HK-2 (cell line): Measurements from ENCODE around the gene TAF15.

Experiments
- DNase-seq: peaks from one replicate; pipeline ENCODE4 v3.0.0-alpha.2; 2018; ENCODE audit not compliant: unreplicated experiment

The TAF15 gene

DNA sequence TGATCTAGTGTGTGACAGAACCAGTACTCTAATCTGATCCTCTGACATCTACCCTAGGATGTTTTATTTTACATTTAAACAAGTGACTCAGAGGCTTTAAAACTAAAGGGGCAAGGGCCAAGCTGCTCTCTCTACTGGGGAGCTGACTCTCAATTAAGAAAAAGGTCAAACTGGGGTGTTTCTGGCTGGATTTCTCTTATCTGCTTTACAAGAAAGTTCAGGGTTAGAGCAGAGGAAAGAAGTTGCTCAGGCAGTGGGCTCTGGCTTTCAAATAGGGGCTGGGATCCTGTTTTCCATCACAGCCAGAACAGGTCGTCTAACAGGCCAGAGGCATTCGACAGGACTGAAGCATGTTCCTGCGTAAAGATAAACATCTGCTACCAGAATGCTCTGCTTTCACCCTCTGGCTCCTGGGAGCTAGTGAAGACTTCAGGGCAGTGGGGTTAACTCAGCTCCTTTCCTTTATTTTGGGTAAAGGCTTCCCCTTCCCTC is 22.3 kb upstream of the TAF15 start:
- no peak for DNase-seq

DNA sequence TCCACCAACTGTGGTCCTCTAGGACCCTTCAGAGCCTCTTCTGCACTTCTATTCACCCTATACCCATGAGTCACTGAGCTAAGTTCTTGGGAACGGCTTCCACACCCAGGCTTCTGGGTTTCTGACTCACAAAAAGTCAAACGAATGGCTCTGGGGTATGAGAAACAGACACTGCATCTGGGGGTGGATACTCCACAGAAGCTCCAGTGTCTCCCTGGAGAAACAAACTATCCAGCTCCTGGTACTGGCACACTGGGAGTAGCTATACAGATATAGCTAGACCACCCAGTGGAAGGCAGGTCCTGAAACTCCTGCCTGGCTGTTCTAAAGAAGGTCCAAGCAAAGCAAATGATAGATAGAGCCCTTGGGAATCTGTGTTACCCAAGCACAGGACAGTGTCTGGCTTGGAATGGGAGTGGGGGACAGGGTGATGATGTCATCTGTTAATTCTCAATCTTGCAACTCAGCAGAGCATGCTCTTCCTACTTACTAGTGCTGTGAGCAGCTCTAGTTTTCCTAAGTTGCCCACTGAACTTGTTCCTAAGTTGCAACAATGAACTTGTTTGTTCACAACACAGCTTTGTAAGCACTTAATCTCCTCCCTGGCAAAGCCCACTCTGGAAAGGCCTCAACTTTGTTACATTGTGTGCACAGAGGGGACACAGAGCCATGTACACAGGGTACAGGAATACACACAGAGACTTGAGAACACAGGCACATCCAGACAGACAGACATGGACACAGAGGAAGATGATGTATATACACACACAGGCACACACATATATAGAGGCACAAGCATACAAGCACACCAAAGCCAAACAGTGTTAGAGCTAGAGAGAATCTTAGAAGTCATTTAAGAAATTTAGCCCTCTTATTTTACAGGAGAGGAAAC is 20.6 kb upstream of the TAF15 start:
- DNase-seq: peak; percentile 59

DNA sequence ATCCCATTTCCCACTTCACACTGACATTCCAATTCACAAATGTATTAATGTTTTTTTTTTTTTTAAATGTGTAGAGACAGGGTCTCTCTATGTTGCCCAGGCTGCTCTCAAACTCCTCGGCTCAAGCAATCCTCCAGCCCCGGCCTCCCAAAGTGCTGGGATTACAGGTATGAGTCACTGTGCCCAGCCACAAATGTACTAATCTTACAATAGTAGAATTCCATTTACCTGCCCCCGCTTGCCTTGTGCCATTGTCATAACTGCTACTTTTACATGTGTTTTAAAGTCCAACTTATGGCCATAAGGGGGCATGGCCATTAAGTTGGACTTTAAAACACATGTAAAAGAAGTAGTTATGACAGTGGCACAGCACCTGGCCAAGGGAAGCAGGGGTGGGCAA is 18.4 kb upstream of the TAF15 start:
- no peak for DNase-seq

DNA sequence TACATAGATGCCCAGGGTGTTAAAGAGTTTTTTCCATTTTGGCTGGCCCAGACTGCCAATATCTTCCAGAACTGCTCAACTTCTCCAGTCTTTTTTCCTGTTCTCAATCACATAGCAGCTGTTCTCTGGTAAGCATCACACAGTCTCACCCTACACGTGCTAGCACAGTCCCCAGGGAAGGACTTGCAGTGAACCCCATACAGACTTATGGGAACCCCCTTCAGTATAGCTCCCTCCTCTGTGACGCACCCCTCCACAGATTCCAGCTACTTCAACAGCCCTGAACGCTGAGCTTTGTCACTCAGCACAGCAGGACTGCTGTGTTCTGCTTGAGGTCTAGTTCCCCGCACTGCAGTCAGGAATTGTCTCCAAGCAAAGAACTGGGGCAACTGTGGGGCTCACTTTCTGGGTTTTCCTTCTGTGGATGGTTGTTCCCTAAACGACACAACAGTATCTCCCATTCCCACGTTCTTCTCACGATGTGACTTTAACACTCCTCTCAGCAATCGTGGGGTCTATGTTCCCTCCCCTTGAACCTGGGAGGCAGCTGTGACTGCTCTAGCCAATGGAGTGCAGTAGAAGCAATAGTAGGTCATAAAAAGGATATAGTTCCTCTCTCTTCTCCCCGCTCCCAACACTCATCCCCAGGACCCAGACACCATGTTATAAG is 17.5 kb upstream of the TAF15 start:
- DNase-seq: no peak

DNA sequence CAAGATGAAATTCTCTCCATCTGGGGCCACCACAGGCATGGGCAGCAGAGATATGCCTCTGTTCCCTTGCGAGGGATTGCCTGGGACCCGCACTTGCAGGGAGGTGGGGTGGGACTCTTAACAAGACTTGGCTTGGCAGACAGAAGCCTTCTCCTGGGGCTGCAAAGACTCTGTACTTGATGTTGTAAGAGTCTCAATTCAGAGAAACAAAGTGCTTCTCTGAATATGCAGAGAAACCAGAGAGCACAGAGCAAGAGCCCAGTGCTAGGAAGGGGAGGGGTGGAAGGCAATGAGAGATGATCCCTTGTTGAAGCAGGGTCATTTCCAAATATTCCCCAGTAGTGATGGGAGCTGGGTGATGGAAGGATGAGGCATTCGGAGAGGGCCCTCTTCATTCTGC is 16.0 kb upstream of the TAF15 start:
- DNase-seq: no peak

DNA sequence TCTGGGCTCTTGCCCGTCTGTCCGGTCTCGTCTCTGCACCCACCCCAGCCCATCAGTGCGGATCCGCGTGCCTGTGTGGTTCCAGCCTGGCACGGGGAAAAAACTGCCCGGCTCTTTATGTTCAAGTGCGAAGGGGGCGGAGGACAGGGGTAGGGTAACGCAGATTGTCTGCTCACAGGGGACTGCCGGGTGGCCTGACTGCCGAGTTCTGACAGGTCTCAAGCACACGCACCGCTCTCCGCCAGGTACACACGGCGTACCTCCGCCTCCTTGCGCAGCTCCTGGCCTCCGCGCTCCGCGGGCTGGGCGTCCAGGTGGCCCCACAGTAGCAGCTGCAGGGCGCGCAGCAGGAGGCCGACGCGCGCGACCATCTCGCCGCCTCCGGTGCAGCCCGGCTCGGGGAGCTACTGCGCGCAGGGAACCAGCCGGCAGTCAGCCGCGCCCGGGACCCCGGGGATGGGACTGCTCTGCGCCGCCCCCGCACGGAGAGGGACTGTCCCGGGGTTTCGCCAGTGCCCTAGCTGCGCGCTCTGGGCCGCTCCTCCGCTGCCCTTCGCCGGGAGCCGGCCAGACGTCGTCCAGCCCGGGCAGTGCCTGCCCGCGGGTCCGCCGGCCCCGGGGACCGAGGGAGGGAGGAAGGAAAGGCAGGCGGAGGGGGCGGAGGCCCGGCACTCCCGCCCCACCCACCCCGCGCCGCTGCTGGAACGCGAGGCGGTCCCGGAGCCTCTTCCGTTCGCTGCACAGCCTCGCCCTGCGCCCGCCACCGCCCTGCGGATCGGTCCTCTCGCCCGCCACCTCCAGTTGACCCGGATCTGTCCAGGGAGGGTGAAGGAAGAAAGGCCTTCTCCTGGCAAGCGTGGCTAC is 14.0 kb upstream of the TAF15 start, which contains the start of gene MMP28:
Gene MMP28 (minus strand): TSS at position 635 of the 864 bp plus-strand sequence. CDS start 264 bp downstream, at position 371.
- peak; percentile 41 for DNase-seq

DNA sequence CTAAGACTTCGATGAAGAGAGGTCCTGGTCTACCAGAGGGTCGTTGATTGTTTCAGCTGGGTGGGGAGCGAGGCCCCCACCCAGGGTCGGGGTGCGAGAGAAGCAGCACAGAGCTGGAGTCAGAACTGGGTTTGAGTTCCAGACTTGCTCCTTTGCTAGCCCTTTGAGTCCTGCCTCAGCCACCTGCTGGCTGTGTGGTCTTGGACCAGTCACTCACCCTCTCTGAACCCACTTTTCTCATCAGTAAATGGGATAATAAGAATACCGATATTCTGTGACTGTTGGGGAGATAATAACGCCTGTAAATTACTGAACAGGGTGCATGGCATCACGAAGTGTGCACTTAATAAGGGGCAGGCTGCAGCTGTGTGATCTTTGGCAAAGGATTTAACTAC is 13.4 kb upstream of the TAF15 start:
- no peak for DNase-seq

DNA sequence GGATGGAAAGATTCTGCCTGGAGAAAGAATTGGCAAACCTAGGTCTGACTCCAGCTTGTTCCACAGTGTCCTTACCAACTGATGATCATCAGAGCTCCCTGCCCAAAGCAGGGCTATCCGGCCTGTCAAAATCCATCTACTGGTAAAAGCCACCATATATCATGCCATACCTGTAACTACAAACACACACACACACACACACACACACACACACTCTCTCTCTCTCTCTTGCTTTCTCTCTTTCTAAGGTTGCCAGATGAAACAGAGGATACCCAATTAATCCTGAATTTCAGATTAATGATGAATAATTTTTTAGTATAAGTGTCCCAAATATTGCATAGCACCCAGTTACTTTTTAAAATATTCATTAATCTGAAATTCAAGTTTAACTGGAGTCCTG is 12.3 kb upstream of the TAF15 start:
- DNase-seq: no peak

DNA sequence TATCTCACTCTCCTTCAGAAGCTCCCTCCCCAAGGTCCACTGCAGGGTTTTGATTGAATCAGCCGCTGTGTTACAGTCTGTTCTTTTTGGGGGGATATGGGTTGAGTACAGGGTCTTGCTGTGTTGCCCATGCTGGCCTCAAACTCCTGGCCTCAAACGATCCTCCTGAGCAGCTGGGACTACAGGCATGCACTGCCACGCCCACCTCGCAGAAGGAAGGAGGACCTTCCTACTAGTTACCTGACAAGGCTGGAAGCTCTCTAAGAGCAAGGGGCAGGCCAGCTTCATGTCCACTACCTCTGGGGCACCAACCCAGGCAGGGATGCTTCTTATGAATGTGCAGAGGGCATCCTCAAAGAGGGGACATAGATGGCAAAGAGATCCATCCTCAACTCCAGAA is 11.9 kb upstream of the TAF15 start:
- no peak for DNase-seq

DNA sequence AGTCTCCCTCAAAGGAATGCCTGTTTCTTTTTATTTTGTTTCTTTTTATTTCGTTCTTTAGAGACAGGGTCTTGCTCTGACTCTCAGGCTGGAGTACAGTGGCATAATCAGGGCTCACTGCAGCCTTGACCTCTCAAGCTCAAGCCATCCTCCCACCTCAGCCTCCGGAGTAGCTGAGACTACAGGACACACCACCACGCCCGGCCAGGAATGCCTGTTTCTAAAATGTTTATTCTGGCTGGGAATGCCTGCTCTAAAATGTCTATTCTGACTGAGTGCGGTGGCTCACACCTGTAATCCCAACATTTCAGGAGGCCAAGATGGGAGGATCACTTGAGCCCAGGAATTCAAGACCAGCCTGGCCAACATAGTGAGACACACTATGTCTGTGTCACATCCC is 11.4 kb upstream of the TAF15 start:
- DNase-seq: no peak

DNA sequence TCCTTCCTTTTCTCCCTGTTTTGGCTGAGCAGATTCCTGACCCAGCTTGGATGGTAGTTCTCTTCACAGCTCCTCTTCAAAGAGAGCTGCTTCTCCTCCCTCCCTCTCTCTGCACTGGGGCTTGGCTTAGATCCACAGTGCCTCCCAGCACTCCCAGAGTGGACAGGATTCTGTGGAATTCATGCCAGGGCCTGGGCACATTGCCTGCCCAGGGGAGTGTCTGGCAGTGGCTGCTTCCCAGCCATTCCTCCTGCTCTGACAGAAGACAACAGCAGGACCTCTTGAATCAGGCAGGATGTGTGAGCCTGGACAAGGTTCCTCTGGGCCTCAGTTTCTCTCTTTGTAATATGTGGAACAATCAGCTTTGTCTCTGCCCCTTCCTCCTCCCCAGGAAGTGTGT is 9.3 kb upstream of the TAF15 start:
- no peak for DNase-seq

DNA sequence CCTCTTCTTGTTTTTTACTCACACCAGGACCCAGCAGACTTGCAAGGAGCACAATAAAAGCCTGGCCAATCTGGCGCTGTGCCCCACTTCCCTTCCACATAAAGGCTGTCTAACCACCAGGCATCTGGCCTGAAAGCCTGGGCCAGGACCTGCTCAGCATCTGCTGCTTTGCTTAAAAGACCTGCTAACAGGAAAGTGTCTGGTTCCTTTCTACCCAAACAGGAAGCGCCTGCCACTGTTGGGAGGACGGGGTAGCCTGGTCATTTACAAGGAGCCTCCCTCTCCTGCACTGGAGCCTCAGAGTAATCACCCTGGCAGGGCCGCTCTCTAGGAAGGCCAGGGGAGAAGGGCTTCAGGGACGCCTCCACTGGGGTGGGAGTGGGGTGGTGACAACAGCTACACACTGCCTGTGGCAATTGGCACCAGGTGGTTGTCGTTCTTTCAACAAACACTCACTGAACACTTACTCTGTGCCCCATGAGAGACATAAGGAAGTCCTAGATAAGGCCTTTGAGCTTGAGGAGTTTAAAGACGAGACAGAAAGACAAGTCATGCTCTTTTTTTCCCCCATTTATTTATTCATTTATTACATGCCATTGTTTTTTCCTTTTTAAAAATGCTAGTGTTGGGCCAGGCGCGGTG is 7.6 kb upstream of the TAF15 start:
- DNase-seq: no peak

DNA sequence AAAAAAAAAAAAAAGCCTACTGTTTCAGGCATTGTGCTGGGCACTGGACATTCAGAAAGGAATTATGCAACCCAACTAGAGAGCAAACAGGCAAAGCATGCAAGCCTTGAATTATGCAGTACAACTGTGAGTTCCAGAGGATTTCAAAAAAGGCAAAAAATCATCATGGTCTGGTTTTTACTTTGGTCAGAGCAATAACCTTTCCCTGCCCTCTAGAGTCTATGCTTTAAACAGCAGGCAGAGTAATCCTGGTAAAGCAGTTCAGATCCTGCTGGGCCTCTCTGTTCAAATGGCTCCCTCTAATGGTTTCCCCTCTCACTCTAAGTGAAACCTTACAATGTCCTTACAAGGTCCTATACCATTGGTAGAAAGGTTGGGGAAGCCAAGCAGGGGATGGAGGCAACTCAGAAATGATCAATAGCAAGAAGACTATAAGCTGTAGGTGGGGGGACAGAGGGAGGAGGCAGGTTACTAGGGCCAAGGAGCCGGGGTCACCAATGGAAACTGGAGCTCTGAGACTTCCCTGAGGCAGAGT is 4.6 kb upstream of the TAF15 start:
- DNase-seq: no peak

DNA sequence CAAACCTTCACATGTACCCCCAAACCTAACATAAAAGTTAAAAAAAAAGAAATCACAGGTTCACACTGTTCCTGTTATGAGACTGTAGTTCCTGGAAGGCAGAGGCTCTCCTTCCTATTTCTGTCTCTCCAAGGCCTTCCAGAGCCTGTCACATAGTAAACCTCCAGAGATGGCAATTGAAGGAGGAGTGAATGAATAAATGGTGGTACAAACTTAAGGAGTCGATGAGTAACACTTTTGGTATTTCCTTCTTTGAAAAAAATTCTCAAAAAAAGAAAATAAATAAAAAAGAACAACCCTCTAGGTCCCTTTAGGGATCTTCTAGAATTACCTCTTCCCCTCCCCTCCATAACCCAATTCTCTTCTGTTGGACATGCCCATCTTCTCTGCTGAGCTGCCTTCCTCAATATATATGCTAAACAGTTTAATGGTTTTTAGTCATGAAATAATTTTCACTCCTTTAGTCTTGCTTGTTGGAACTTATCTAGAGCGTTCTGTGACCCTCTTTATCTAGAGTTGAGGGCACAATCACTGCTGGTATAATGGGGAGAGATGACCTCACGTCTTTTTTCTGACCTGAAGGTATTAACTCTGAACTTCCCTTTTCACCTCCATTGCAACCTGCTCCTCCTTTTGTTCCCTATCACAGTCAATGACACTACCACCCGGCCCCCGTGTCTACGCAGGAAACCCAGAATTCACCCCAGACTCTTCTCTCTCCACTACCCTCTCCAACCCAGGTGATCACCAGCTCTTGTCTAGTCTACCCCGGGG is 1.7 kb upstream of the TAF15 start:
- DNase-seq: no peak

DNA sequence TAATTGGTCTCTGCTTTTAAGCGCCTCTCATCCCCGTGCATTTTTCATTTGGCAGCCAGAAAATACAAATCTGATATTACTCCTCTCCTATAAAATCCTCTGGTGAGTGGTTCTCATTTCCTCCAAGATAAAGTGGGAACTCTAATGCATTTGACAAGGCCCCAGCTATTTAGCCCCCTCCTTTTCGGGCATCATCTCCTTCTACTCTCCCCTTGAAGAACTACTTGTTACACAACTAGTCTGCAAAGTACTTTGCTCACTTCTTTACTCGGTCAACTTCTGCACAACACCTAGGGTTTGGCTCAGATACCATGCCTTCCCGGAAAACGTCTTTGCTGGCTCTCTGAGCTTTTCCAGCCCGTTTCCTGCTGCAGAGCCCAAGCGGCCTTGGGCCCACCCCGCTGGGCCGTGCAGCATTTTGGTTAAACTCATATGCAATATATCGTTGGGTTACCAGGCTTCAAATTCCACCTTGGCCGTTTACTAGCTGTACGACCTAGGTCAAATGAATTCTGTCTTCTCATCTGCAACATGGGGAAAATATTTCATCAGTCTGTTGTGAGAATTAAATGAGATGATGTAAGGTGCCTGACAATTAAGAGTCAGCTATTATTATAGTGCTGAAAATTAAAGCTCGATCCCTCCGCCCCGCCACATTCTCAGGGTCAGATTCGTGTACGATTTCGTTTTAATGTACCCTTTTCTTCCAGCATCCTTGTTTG is 883 bp upstream of the TAF15 start:
- no peak for DNase-seq

DNA sequence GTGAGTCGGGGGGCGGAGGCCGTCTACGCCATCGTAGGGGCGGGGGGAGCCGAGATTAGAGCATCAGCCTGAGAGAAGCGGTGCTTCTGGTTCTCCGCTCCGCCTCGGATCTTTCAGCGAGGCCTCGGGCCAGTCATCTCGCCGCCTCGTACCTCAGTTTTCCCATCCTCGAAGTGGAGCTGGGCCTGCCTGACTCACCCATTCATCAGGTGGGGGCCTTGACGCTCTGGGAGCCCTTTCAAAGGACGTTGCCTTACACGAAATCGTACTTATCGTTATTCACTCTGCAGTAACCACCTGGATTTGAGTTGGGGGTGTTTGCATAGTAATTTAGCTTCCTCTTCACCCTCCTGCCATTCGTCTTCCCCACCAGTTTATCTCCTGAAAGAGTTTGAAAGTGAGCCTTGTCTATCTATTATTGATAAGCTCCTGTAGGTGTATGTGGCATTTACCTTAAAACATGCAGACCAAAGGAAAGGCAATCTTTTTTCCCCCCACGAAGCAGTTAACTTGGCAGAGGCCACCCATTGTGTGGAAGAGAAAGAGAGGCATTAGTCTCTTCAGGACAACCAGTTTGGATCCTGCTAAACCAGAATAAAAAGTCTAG is 674 bp downstream of the TAF15 start:
- no peak for DNase-seq

DNA sequence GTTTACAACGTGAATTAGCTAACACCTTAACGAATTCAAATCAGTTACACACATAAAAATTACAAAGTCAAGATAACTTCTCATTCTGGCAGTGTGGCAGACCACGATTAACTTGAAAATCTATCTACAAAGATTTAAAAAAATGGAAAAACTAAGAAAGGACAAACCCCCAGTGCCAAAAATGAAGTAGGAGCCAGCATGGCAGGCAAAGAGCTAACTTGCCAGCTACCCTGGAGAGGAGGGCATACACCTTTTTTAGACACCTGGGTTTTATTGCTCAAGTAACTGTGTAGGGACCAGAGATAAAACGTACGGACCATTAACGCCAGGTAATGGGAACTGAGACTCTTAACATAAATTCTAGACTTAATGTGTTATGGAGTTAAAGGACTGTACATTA is 2.5 kb downstream of the TAF15 start:
- DNase-seq: no peak

DNA sequence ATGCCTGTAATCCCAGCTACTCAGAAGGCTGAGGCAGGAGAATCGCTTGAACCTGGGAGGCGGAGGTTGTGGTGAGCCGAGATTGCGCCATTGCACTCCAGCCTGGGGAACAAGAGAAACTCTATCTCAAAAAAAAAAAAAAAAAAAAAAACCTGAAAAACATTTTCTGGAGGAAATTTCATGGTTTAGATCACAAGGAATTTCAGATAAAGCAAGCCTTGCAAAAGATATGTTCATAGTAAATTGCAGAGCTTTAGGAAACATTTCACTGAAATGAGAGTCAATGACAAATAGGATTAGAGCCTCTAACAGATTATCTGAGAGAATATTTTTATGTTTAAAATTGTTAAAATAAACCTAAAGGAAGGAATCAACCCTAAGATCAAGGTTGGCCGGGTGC is 3.2 kb downstream of the TAF15 start:
- no peak for DNase-seq

DNA sequence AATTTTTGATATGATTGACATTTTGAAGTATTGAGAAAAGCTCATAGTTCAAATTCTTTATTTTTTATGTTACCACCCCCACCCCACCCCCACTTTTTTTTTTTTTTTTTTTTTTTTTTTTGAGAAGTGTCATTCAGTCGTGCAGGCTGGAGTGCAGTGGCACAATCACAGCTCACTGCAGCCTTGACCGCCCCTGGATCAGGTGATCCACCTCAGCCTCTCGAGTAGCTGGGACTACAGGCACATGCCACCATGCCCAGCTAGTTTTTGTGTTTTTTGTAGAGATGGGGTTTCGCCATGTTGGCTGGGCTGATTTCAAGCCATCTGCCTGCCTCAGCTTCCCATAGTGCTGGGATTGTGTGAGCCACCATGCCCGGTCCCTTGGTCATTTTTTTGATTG is 7.4 kb downstream of the TAF15 start:
- DNase-seq: no peak

DNA sequence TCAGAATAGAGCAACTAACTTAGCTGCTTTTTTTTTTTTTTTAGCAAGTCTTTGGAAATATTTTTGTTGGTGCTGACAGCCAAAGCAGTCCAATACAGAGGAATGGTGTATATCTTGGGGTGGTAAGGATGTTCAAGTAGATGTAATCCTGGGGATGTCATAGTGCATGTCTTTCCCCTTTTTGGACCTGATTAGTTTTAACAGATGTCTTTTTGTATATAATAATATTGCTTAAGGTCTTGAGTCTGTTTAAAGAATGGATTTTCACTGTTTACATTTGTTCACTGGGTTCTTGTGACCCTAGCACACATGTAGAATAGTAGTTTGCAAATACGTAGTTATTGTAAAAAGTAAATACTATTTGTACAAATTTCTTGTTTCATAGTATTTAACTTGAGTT is 7.9 kb downstream of the TAF15 start:
- no peak for DNase-seq
